GM23338 (cell line): ENCODE results near the gene FAM83F. TPM values are rescaled to one million over a fixed set of nuclear protein-coding genes. Genes with fewer than 3 reads are reported as not detected.

Source experiments
- ATAC-seq: fragments of 200-7000 bp; cut with Tn5 transposase; 3 replicates; pipeline ENCODE4 v1.9.1; 2020
- DNase-seq: peaks from one replicate; pipeline ENCODE4 v3.0.0-alpha.2; 2015; ENCODE audit warnings: low spot score
- H2AFZ ChIP-seq: fragments of 200-600 bp; sonication (generic); 2 replicates; pipeline ENCODE4 v1.8.0; 2016; ENCODE audit warnings: antibody characterized with exemption, mild to moderate bottlenecking, moderate library complexity
- H3F3A ChIP-seq: fragments of 200-600 bp; sonication (generic); replicated peaks from 2 replicates; pipeline ENCODE4 v1.8.0; 2017; ENCODE audit warnings: antibody characterized with exemption, mixed run types, low read depth
- H3K27ac ChIP-seq: fragments of 200-600 bp; sonication (generic); 2 replicates; pipeline ENCODE4 v1.6.1; 2016; ENCODE audit warnings: low read depth
- H3K27me3 ChIP-seq: fragments of 200-600 bp; sonication (generic); 2 replicates; pipeline ENCODE4 v1.8.0; 2016; ENCODE audit warnings: mild to moderate bottlenecking, mixed run types, moderate library complexity; ENCODE audit not compliant: insufficient read depth
- H3K36me3 ChIP-seq: fragments of 200-600 bp; sonication (generic); 2 replicates; pipeline ENCODE4 v1.8.0; 2016; ENCODE audit warnings: mild to moderate bottlenecking; ENCODE audit not compliant: insufficient read depth
- H3K4me1 ChIP-seq: fragments of 200-600 bp; sonication (generic); 2 replicates; pipeline ENCODE4 v1.8.0; 2016; ENCODE audit warnings: mild to moderate bottlenecking, moderate library complexity; ENCODE audit not compliant: insufficient read depth
- H3K4me2 ChIP-seq: fragments of 200-600 bp; sonication (generic); 2 replicates; pipeline ENCODE4 v1.7.1; 2017; ENCODE audit warnings: mixed run types
- H3K4me3 ChIP-seq: fragments of 200-600 bp; sonication (generic); 2 replicates; pipeline ENCODE4 v1.6.1; 2016; ENCODE audit warnings: mixed run types
- H3K79me2 ChIP-seq: fragments of 200-600 bp; sonication (generic); replicated peaks from 2 replicates; pipeline ENCODE4 v1.8.0; 2017; ENCODE audit warnings: mild to moderate bottlenecking; ENCODE audit not compliant: insufficient read depth
- H3K9me2 ChIP-seq: fragments of 200-600 bp; sonication (generic); 2 replicates; pipeline ENCODE4 v1.8.0; 2017; ENCODE audit not compliant: insufficient read depth
- H4K20me1 ChIP-seq: fragments of 200-600 bp; sonication (generic); replicated peaks from 2 replicates; pipeline ENCODE4 v1.8.0; 2017; ENCODE audit warnings: mild to moderate bottlenecking; ENCODE audit not compliant: insufficient read depth
- H3K27ac Mint-ChIP-seq: 2 replicates; pipeline ENCODE4 v1.8.0; 2020; ENCODE audit warnings: inconsistent platforms, mild to moderate bottlenecking, moderate library complexity, mixed read lengths
- H3K27me3 Mint-ChIP-seq: 3 replicates; pipeline ENCODE4 v1.8.0; 2022; ENCODE audit warnings: low read depth, mild to moderate bottlenecking, moderate library complexity, mixed read lengths, inconsistent platforms; ENCODE audit not compliant: insufficient read depth, poor library complexity
- H3K36me3 Mint-ChIP-seq: 3 replicates; pipeline ENCODE4 v1.8.0; 2021; ENCODE audit warnings: low read depth, mild to moderate bottlenecking, inconsistent platforms, moderate library complexity, mixed read lengths
- H3K4me1 Mint-ChIP-seq: 3 replicates; pipeline ENCODE4 v1.8.0; 2020; ENCODE audit warnings: mild to moderate bottlenecking, inconsistent platforms, mixed read lengths
- H3K4me3 Mint-ChIP-seq: 3 replicates; pipeline ENCODE4 v1.8.0; 2021; ENCODE audit warnings: moderate library complexity, mild to moderate bottlenecking, inconsistent platforms, mixed read lengths
- H3K9me3 Mint-ChIP-seq: 3 replicates; pipeline ENCODE4 v1.8.0; 2020; ENCODE audit warnings: moderate library complexity, mild to moderate bottlenecking, inconsistent platforms, mixed read lengths
- CREB1 ChIP-seq: fragments of 250-450 bp; sonication (Bioruptor Pico); IDR thresholded peaks from 2 replicates; pipeline ENCODE4 v1.5.0; 2020; ENCODE audit warnings: low read depth, mild to moderate bottlenecking, moderate library complexity
- CTCF ChIP-seq, 2 experiments: fragments of 200-600 bp in 1 of 2; sonication (generic) in 1 of 2; conservative IDR thresholded peaks; 2 replicates each; pipeline versions ENCODE4 v1.5.1 to v1.6.1; 2016 to 2017; ENCODE audit warnings: antibody characterized with exemption in 2 of 2, low read depth in 2 of 2, mild to moderate bottlenecking in 2 of 2, moderate library complexity in 1 of 2
- ETS1 ChIP-seq: IDR thresholded peaks from 2 replicates; pipeline ENCODE4 v1.6.1; 2016; ENCODE audit warnings: antibody characterized with exemption
- EZH2 ChIP-seq: fragments of 200-600 bp; sonication (generic); IDR thresholded peaks from one replicate; pipeline ENCODE4 v1.8.0; 2017; ENCODE audit warnings: antibody characterized with exemption, mild to moderate bottlenecking, low read depth; ENCODE audit not compliant: unreplicated experiment
- EZH2phosphoT487 ChIP-seq: fragments of 200-600 bp; sonication (generic); IDR thresholded peaks from one replicate; pipeline ENCODE4 v1.8.1; 2018; ENCODE audit warnings: antibody characterized with exemption; ENCODE audit not compliant: unreplicated experiment
- JUNB ChIP-seq: IDR thresholded peaks from one replicate; pipeline ENCODE4 v1.6.1; 2016; ENCODE audit warnings: antibody characterized with exemption; ENCODE audit not compliant: unreplicated experiment
- POLR2AphosphoS5 ChIP-seq: IDR thresholded peaks from 2 replicates; pipeline ENCODE4 v1.6.1; 2016; ENCODE audit warnings: antibody characterized with exemption, low read depth
- STAT1 ChIP-seq: IDR thresholded peaks from one replicate; pipeline ENCODE4 v1.6.1; 2016; ENCODE audit warnings: antibody characterized with exemption; ENCODE audit not compliant: unreplicated experiment
- ZNF114 ChIP-seq: fragments of 250-450 bp; sonication (Bioruptor Pico); IDR thresholded peaks from 2 replicates; pipeline ENCODE4 v1.5.0; 2020; ENCODE audit warnings: mild to moderate bottlenecking, moderate library complexity
- ZNF331 ChIP-seq: fragments of 250-450 bp; sonication (Bioruptor Pico); IDR thresholded peaks from 2 replicates; pipeline ENCODE4 v1.5.0; 2020; ENCODE audit warnings: low read depth, mild to moderate bottlenecking, moderate library complexity
- ZNF462 ChIP-seq: fragments of 250-450 bp; sonication (Bioruptor Pico); IDR thresholded peaks from 2 replicates; pipeline ENCODE4 v1.5.0; 2020; ENCODE audit warnings: mild to moderate bottlenecking, moderate library complexity
- polyA plus RNA-seq: library from polyadenylated mRNA; unstranded; fragments of >200 nt; fragmentation: Nextera tagmentation; extraction: Ambion mirVana; gene quantifications from 2 replicates; pipeline ENCODE4 v1.2.1, GENCODE V29; 2016
- total RNA-seq: library from RNA; depleted of rRNA; stranded (reverse); fragments of >200 nt; shearing (Covaris generic); gene quantifications from 2 replicates; pipeline ENCODE4 v1.2.3, GENCODE V29; 2014

Gene FAM83F
- total and polyA plus RNA-seq, 2 experiments from 2014 or later: 3.7 to 15.9 TPM

GRCh38 chr22:40037320-40037719, 42.6 kb downstream of the FAM83F start (continued):
- TF ChIP-seq CTCF (conservative IDR thresholded peaks at IDR 0.05; ENCODE audit: low read depth in 2 of 2) (no peak), POLR2AphosphoS5 (no peak), ZNF331 (CRISPR knock-in tag) (no peak), EZH2 (no peak), JUNB (no peak), STAT1 (no peak)

- Histone ChIP-seq H3K4me3 (no peak overlapping the region), H2AFZ (no peak overlapping the region), H3K79me2 (no peaks in the 10 kb centered on the region), H4K20me1 (no peaks in the 10 kb centered on the region; the same call in 1 of the 2 replicates), H3K36me3 (no peaks in the 10 kb centered on the region), H3K27ac (no peak overlapping the region), H3K4me1 (no peaks in the 10 kb centered on the region), H3K27me3 (peaks cover 6% of the 10 kb centered on the region; the same call in 1 of the 2 replicates), H3K4me2 (no peak overlapping the region), H3K9me2 (no peaks in the 10 kb centered on the region), H3F3A (0 out of 2 replicates have a peak, but pooled peaks cover 2% of the 10 kb centered on the region)
- Mint-ChIP-seq H3K27ac (no peak overlapping the region), H3K27me3 (peaks cover 12% of the 10 kb centered on the region), H3K9me3 (no peaks in the 10 kb centered on the region), H3K36me3 (no peaks in the 10 kb centered on the region), H3K4me1 (peaks cover 3% of the 10 kb centered on the region), H3K4me3 (no peak overlapping the region)
- DNase-seq (no peak), ATAC-seq (no peak)
- TF ChIP-seq ZNF462 (CRISPR knock-in tag) (no peak), CREB1 (no peak), ZNF114 (CRISPR knock-in tag) (no peak), EZH2phosphoT487 (no peak), CTCF (conservative IDR thresholded peaks at IDR 0.05; ENCODE audit: low read depth in 2 of 2) (no peak), EZH2 (no peak), ETS1 (no peak), POLR2AphosphoS5 (no peak)
Observed at GRCh38 chr22:40039482-40040115, 44.8 kb downstream of the FAM83F start.
